Measurements from ENCODE around the gene GPI. TPM values are rescaled to one million over a fixed set of nuclear protein-coding genes. Genes with fewer than 3 reads are reported as not detected.

GPI gene
- total RNA-seq, 4 donors from 2014 or later: 156 to 258 (median 211) TPM

- TF ChIP-seq CTCF (IDR thresholded peaks at IDR 0.05): no peak
- DNase-seq (ENCODE audit: low spot score) (no peak), ATAC-seq (ENCODE audit: low FRiP score) (no peak)
These were observed 43.3 kb upstream of the GPI start for GRCh38 chr19:34321735-34322134.

GRCh38 chr19:34323433-34324204, 41.4 kb upstream of the GPI start:
- no peak for TF ChIP-seq CTCF (IDR thresholded peaks at IDR 0.05)

GRCh38 chr19:34324320-34324719, 40.7 kb upstream of the GPI start:
- no peak for TF ChIP-seq CTCF (IDR thresholded peaks at IDR 0.05)
- no peak for DNase-seq (ENCODE audit: low spot score)
- ATAC-seq (ENCODE audit: low FRiP score): no peak

More at GRCh38 chr19:34323433-34324204, 41.4 kb upstream of the GPI start:
- no peak for ATAC-seq (ENCODE audit: low FRiP score)
- DNase-seq (ENCODE audit: low spot score): no peak

GRCh38 chr19:34325181-34325580, 39.8 kb upstream of the GPI start:
- no peak for ATAC-seq (ENCODE audit: low FRiP score)
- DNase-seq (ENCODE audit: low spot score): no peak

DNA sequence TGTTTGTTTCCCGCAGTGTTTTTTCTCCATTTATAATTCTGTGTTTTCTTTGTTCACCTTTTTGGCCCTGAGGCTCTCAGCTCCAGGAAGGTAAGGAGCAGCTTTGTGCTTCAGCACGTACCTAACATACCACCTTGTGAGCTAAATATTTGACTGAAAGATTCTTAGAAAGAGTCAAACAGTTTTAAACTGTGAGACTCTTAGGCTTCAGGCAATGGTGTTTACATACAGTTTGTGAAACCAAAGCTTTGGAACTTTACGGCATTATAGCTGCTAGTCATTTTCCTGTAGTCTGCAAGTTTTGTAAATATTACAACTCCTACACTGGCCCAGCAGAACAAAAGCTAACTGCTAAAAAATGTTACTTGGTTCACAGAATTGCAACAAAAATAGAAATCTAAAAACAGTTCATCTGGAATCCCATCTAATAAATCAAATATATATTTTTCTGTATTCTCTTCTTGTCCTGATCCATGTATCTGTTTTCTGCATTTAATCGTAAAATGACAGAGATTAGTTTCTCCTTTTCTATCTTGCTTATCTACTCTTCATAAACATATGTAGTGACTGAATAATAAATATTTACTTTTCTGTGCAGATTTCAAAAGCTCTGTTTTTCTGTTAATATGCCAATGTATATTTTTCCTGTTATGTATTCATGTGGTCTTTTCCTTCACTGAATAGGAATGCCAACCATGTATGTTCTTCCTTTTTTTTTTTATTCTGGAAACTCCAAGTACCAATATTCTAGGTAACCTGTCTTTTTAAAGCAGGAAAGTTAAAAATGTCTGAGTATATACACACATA, 38.8 kb upstream of the GPI start:
- ATAC-seq (ENCODE audit: low FRiP score): no peak
- TF ChIP-seq CTCF (IDR thresholded peaks at IDR 0.05): no peak

More at GRCh38 chr19:34325181-34325580, 39.8 kb upstream of the GPI start:
- no peak for TF ChIP-seq CTCF (IDR thresholded peaks at IDR 0.05)

GRCh38 chr19:34327851-34328250, 37.1 kb upstream of the GPI start:
- DNase-seq (ENCODE audit: low spot score): no peak
- no peak for ATAC-seq (ENCODE audit: low FRiP score)
- no peak for TF ChIP-seq CTCF (IDR thresholded peaks at IDR 0.05)

More for the DNA sequence above, 38.8 kb upstream of the GPI start:
- no peak for DNase-seq (ENCODE audit: low spot score)
